RWPE2 (cell line): Measurements from ENCODE around the gene KCNJ12.

Experiments used
- ATAC-seq: fragments of 200-7000 bp; cut with Tn5 transposase; 3 replicates; pipeline ENCODE4 v1.9.1; 2021; ENCODE audit warnings: low read depth
- DNase-seq: peaks from one replicate; pipeline ENCODE4 v3.0.0-alpha.2; 2020; ENCODE audit warnings: low spot score
- H3K27ac ChIP-seq: fragments of 450-650 bp; 2 replicates; pipeline ENCODE4 v1.5.1; 2017; ENCODE audit warnings: mild to moderate bottlenecking; ENCODE audit not compliant: poor library complexity, severe bottlenecking
- H3K27me3 ChIP-seq: fragments of 250-450 bp; sonication (Bioruptor Pico); 2 replicates; pipeline ENCODE4 v1.5.1; 2021; ENCODE audit warnings: mild to moderate bottlenecking, moderate library complexity; ENCODE audit not compliant: insufficient read depth, poor library complexity, severe bottlenecking
- H3K36me3 ChIP-seq: fragments of 250-450 bp; sonication (Bioruptor Pico); 2 replicates; pipeline ENCODE4 v1.5.1; 2020; ENCODE audit warnings: low read depth, mild to moderate bottlenecking, moderate library complexity
- H3K4me1 ChIP-seq: fragments of 250-450 bp; sonication (Bioruptor Pico); 2 replicates; pipeline ENCODE4 v1.5.1; 2021; ENCODE audit warnings: mild to moderate bottlenecking, moderate library complexity; ENCODE audit not compliant: insufficient read depth, poor library complexity, severe bottlenecking
- H3K4me3 ChIP-seq: fragments of 250-450 bp; sonication (Bioruptor Pico); 2 replicates; pipeline ENCODE4 v1.5.1; 2021; ENCODE audit warnings: mild to moderate bottlenecking, moderate library complexity; ENCODE audit not compliant: severe bottlenecking
- H3K9me3 ChIP-seq: fragments of 250-450 bp; sonication (Bioruptor Pico); 2 replicates; pipeline ENCODE4 v1.5.1; 2021; ENCODE audit warnings: mild to moderate bottlenecking, moderate library complexity; ENCODE audit not compliant: severe bottlenecking
- TF ChIP-seq, protein P1 (sequence below): fragments of 450-650 bp; IDR thresholded peaks from one replicate; pipeline ENCODE4 v1.5.1; 2017; ENCODE audit warnings: mild to moderate bottlenecking, moderate library complexity; ENCODE audit not compliant: poor library complexity, severe bottlenecking

Gene KCNJ12

DNA sequence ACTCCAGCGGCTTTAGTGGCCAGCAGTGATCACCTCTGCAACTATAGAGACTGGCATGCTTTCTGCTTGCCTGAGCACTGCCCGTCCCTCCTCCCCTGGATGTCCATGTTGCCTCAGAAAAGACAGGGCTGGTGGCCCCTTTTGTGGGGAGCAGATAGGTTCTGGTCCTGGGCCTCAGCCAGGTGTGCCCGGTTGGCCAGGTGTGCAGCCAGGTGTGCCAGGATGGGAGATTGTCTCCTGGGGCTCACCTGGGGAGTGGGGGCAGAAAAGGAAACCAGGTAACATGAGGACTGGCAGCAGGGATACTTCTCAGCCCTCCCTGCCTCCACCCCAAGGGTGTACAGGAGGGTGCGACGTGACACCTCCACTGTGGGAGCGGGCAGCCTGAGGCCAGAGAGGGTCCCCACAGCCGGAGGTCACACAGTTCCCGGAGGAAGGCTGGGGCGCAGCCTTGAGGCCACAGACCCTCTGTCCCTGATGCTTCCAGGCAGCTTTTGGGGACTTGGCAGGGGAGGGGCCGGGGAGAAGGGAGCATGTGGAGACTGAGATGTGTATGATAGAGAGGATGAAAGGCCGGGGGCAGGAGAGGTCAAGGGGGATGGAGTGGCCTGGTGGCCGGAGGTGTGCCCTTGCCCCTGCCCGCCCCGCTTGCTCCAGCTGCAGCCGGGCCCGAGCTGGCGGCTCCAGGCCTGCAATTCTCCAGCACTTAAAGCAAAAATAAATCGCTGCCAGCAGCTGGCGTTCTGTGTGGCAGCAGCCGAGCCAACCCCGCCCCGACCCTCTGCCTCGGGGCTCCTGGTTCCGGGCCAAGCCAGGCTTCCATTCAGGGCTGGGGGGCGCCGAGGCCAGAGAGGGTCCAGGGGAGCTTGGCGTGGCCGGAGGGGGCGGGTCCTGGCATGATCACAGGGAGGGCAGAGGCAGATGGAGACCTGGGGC, 6.7 kb downstream of the KCNJ12 start:
- Histone ChIP-seq H3K4me1 (no peaks in the 10 kb centered on the region), H3K27ac (no peak overlapping the region), H3K27me3 (no peaks in the 10 kb centered on the region), H3K4me3 (no peak overlapping the region), H3K36me3 (no peaks in the 10 kb centered on the region), H3K9me3 (no peaks in the 10 kb centered on the region)
- TF ChIP-seq, protein P1, sequence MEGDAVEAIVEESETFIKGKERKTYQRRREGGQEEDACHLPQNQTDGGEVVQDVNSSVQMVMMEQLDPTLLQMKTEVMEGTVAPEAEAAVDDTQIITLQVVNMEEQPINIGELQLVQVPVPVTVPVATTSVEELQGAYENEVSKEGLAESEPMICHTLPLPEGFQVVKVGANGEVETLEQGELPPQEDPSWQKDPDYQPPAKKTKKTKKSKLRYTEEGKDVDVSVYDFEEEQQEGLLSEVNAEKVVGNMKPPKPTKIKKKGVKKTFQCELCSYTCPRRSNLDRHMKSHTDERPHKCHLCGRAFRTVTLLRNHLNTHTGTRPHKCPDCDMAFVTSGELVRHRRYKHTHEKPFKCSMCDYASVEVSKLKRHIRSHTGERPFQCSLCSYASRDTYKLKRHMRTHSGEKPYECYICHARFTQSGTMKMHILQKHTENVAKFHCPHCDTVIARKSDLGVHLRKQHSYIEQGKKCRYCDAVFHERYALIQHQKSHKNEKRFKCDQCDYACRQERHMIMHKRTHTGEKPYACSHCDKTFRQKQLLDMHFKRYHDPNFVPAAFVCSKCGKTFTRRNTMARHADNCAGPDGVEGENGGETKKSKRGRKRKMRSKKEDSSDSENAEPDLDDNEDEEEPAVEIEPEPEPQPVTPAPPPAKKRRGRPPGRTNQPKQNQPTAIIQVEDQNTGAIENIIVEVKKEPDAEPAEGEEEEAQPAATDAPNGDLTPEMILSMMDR = no peak
- ATAC-seq = no peak
- no peak for DNase-seq

DNA sequence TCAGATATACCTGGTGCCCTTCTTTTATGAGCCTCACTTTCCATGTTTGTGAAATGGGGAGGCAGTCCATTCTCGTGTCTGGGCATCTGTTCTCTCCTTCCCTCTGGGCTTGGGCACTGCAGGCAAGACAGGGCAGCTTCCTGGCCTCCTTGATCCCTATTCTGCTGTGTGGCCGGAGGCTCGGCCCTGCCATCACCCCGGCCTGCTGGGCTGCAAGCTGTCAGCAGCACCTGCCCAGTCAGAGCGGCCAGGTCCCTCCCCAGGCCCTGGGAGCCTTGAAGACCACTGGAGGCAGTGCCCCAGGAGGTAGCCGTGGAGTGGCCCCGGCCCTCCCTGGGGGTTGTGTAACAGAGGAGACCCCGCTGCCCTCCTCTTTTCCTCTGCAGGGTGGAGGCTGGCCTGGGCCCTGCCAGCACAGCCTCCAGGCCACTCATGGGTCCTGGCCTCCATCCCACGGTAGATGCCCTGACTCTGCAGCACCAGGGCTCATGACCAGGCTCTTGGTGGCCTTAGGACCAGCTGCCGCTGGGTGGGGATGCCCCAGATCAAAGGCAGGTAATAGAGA, 9.2 kb downstream of the KCNJ12 start:
- no peaks in the 10 kb centered on the region for H3K4me1 ChIP-seq
- no peaks in the 10 kb centered on the region for H3K36me3 ChIP-seq
- TF ChIP-seq, protein P1 = no peak
- H3K27ac ChIP-seq = no peak overlapping the region
- no peaks in the 10 kb centered on the region for H3K27me3 ChIP-seq
- no peaks in the 10 kb centered on the region for H3K9me3 ChIP-seq
- no peak for DNase-seq
- no peak for ATAC-seq
- no peak overlapping the region for H3K4me3 ChIP-seq

GRCh38 chr17:21387616-21388015, 11.5 kb downstream of the KCNJ12 start:
- no peak for DNase-seq
- TF ChIP-seq, protein P1 = no peak
- no peak overlapping the region for H3K27ac ChIP-seq

GRCh38 chr17:21388066-21388465, 11.9 kb downstream of the KCNJ12 start:
- no peaks in the 10 kb centered on the region for H3K27me3 ChIP-seq
- no peak overlapping the region for H3K4me3 ChIP-seq
- no peaks in the 10 kb centered on the region for H3K9me3 ChIP-seq
- H3K36me3 ChIP-seq = no peaks in the 10 kb centered on the region
- DNase-seq (no peak), ATAC-seq (no peak)
- H3K27ac ChIP-seq = no peak overlapping the region
- no peaks in the 10 kb centered on the region for H3K4me1 ChIP-seq
- TF ChIP-seq, protein P1 = no peak

More at GRCh38 chr17:21387616-21388015, 11.5 kb downstream of the KCNJ12 start:
- Histone ChIP-seq H3K4me1 (no peaks in the 10 kb centered on the region), H3K27me3 (no peaks in the 10 kb centered on the region), H3K4me3 (no peak overlapping the region), H3K9me3 (no peaks in the 10 kb centered on the region), H3K36me3 (no peaks in the 10 kb centered on the region)
- no peak for ATAC-seq
